AG09309 (cell line): Measurements from ENCODE around the gene SPAG17.

Source experiments
- DNase-seq: peaks from one replicate; pipeline ENCODE4 v3.0.0-alpha.2; 2010; ENCODE audit warnings: low read depth
- H3K4me3 ChIP-seq: 2 replicates; pipeline ENCODE4 v1.5.1; 2011; ENCODE audit warnings: mild to moderate bottlenecking, low read depth, low read length, moderate library complexity; ENCODE audit not compliant: control insufficient read depth
- CTCF ChIP-seq: IDR thresholded peaks from 2 replicates; pipeline ENCODE4 v1.5.1; 2011; ENCODE audit warnings: mild to moderate bottlenecking, low read depth, low read length, inconsistent platforms; ENCODE audit not compliant: insufficient read depth, control insufficient read depth; ENCODE audit errors: missing control alignments

Gene SPAG17

GRCh38 chr1:117981455-117982192, 203.4 kb downstream of the SPAG17 start:
- H3K4me3 ChIP-seq = no peak overlapping the region
- no peak for TF ChIP-seq CTCF
- no peak for DNase-seq

- DNase-seq = no peak
- no peak overlapping the region for H3K4me3 ChIP-seq
- no peak for TF ChIP-seq CTCF
Measured at GRCh38 chr1:117976381-117976780, 208.6 kb downstream of the SPAG17 start.

- DNase-seq = no peak
- H3K4me3 ChIP-seq = no peak overlapping the region
- no peak for TF ChIP-seq CTCF
Measured at GRCh38 chr1:117971777-117972176, 213.3 kb downstream of the SPAG17 start.

- H3K4me3 ChIP-seq = no peak overlapping the region
- no peak for TF ChIP-seq CTCF
- DNase-seq = no peak
Measured at GRCh38 chr1:117970252-117970651, 214.8 kb downstream of the SPAG17 start.

GRCh38 chr1:117967881-117968280, 217.1 kb downstream of the SPAG17 start:
- DNase-seq = no peak
- no peak overlapping the region for H3K4me3 ChIP-seq
- no peak for TF ChIP-seq CTCF

DNA sequence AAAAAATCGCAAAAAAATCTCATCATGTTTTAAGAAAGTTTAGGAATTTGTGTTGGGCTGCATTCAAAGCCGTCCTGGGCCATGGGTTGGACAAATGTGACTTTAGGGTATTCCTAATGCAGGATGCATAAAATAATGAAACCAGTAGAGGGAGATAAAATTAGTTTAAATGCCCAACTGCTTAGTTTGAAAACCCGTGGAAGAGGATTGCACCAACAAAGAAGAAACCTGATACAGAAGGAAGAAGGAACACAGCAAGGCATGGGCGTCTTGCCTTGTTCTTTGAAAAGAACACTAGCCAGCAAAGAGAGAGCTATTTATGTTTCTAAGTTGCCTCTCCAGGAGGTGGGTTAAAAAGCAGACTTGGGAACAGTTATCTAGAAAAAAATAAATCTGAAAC, 217.6 kb downstream of the SPAG17 start:
- peak; percentile 16 for TF ChIP-seq CTCF
- H3K4me3 ChIP-seq = no peak overlapping the region
- peak; percentile 14 for DNase-seq

DNA sequence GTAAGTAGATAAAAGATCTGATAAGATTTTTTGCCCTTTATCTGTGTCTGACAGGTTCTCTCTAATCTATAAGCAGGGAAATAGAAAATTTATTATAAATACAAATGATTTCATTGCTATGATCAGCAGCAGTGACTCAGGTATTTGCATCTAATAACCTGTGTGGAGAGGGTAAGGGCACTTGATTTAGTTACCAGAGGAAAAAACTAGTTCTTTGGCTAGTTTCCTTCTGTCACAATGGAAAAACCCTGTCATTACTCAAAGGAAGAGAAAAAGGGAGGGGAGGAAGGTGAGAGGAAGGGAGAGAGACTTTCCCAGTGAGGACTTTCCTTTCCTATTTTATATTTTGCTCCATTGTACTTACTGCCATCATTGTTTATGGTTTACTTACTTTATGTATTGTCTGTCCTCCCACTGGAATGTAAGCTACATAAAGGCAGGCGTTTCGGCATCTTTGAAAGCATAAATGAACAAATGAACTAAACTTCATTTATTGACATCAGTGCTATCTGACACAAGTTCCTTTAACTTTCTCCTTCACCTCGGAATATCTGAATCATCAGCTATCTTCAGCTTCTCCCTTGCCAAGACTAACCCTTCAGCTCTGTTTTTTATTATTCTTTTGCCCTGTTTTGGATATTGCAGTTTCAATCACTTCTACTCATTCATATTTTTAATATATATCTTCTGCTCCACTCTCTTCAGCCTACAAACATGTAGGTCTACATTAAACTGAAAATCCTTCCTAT, 220.6 kb downstream of the SPAG17 start:
- no peak for TF ChIP-seq CTCF
- peak; percentile 7 for DNase-seq
- no peak overlapping the region for H3K4me3 ChIP-seq
